SJSA1 (cell line): ENCODE data around the gene ZNF35. TPM values are rescaled to one million over a fixed set of nuclear protein-coding genes. Genes with fewer than 3 reads are reported as not detected.

ENCODE experiments used
- DNase-seq, 2 experiments: peaks; one replicate each; pipeline ENCODE4 v3.0.0-alpha.2; 2015 to 2020; ENCODE audit warnings: low spot score in 2 of 2, low read depth in 1 of 2
- H3K27ac ChIP-seq: fragments of 250-450 bp; sonication (Bioruptor Pico); 2 replicates; pipeline ENCODE4 v1.5.1; 2020; ENCODE audit warnings: mild to moderate bottlenecking, moderate library complexity
- H3K27me3 ChIP-seq: fragments of 250-450 bp; sonication (Bioruptor Pico); replicated peaks from 2 replicates; pipeline ENCODE4 v1.5.1; 2020; ENCODE audit warnings: mild to moderate bottlenecking, moderate library complexity
- H3K36me3 ChIP-seq: fragments of 250-450 bp; sonication (Bioruptor Pico); 2 replicates; pipeline ENCODE4 v1.5.1; 2020; ENCODE audit warnings: mild to moderate bottlenecking
- H3K4me1 ChIP-seq: fragments of 250-450 bp; sonication (Bioruptor Pico); replicated peaks from 2 replicates; pipeline ENCODE4 v1.6.1; 2021; ENCODE audit warnings: mild to moderate bottlenecking
- H3K4me3 ChIP-seq: fragments of 250-450 bp; sonication (Bioruptor Pico); 2 replicates; pipeline ENCODE4 v1.5.1; 2020; ENCODE audit warnings: mild to moderate bottlenecking
- H3K9me3 ChIP-seq: fragments of 250-450 bp; sonication (Bioruptor Pico); replicated peaks from 2 replicates; pipeline ENCODE4 v1.5.1; 2020; ENCODE audit warnings: mild to moderate bottlenecking
- total RNA-seq: library from RNA; depleted of rRNA; stranded (reverse); fragments of >200 nt; shearing (Covaris generic); gene quantifications from 2 replicates; pipeline ENCODE4 v1.2.3, GENCODE V29; 2014; rRNA removed

ZNF35 gene
- 7.7 and 14.7 TPM in 2 replicates for total RNA-seq

DNA sequence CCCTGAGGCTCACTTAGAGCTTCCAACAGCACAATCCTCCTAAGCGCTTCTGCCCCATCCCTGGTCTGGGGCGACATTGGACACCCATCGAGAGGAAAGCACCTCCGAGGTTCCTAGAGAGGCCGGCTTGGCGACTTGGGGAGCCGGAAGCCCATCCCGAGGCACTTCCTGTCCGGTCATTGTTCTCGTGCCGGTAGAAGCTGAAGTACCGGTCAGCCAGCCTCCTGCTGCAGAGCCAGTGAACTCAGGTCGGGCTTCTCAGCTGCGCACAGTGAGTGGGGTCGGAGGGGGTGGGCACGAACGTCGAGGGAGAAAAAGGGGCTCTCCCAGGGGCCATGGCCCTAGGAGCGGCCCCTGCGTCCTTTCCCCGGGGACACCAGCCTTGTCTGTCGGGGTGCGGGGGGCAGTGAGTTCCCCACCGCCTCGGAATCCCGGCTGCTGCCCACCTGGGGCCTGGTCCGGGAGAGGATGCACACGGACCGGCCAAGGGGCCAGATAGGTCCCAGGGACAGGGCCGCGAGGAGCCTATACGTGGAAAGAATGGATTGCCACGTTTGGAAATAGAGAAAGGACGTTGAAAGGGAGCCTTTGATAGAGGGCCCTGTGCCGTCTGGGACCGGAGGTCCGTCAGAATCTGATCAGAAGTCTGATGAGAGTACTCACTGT is at the start of gene ZNF35:
Gene ZNF35, plus strand, starts transcription at position 169 of the 666 bp plus-strand sequence. CDS start 2,336 bp downstream, outside the sequence.
- Histone ChIP-seq H3K27ac (peak within 1 kb of the TSS; percentile 36), H3K36me3 (peaks cover 49% of the 10 kb centered on the region), H3K9me3 (peaks cover under 1% of the 10 kb centered on the region), H3K4me1 (no peaks in the 10 kb centered on the region), H3K4me3 (peak within 1 kb of the TSS; percentile 74), H3K27me3 (no peaks in the 10 kb centered on the region)
- peak; percentile 74 to 82 for DNase-seq

DNA sequence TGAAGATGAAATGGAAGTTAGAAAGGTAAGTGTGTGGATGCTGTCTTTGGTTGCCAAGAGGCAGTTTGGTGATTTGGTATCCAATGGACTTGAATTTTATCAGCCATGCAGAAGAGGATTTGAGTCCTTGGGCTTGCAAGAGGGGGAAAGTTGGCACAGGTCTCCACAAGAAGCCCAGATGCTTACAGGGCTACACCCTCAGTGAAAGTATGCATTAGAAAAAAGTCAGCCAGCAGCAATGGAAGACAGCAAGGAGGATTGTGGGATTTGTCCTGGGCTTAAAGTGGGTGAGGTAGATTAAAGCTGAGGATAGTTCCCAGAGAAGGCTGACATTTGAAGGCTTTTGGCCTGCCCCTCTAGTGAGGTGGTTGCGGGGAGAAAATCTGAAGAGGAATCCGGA is 46.8 kb upstream of the ZNF35 start:
- no peaks in the 10 kb centered on the region for H3K4me1 ChIP-seq
- H3K9me3 ChIP-seq, result no peaks in the 10 kb centered on the region; the same call in 1 of the 2 replicates
- H3K27me3 ChIP-seq, result no peaks in the 10 kb centered on the region
- DNase-seq, result no peak
- H3K4me3 ChIP-seq, result no peak overlapping the region
- H3K36me3 ChIP-seq, result peaks cover 5% of the 10 kb centered on the region; the same call in 1 of the 2 replicates
- H3K27ac ChIP-seq, result no peak overlapping the region

DNA sequence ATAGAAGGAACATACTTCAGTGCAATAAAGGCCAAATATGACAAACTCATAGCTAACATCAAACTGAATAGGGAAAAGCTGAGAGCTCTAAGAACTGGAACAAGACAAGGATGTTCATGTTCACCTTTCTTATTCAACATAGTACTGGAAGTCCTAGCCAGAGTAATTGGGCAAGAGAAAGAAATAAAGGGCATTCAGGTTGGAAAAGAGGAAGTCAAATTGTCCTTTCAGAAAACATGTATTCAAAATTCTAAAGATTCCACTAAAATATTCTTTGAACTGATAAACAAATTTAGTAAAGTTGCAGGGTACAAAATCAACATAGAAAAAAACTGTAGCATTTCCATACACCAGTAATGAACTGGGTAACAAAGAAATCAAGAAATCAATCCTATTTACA is 35.9 kb upstream of the ZNF35 start:
- no peak for DNase-seq
- no peaks in the 10 kb centered on the region for H3K27me3 ChIP-seq
- H3K9me3 ChIP-seq, result no peaks in the 10 kb centered on the region
- no peak overlapping the region for H3K27ac ChIP-seq
- no peaks in the 10 kb centered on the region for H3K4me1 ChIP-seq
- H3K4me3 ChIP-seq, result no peak overlapping the region
- H3K36me3 ChIP-seq, result no peaks in the 10 kb centered on the region

DNA sequence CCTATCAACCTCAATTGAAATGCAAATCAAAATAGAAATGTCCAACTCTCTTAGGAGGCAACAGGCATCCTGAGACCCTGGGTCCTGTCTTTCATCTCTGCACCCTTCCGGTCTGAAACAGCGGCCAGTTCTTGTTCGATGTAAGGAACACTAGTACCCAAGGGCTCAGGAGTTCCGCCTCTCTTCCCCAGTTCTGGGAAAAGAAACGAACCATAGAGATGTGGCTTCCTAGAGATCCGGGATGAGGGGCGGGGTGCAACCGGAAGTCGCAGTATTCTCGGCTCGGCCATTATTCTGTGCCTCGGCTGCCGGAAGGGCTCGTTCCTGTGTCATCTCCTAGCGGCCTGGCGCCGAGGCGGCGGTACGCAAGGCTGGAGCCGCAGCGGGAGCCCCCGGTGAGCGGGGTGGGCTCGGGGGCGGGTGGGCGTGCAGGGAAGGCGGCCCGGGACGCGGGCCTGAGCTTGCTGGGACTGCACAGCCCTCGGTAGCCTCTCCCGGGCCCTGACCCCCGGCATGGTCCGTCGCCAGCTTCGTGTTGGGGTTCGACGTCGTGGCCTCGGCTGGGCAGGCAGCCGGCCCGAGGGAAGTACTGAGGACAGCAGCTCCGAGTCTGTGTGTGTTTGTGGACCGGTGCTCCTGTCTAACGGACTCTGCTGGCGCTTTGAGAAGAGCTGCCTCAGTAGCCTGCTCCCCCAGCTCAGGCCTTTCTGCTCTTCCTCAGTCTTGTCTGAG is 23.6 kb upstream of the ZNF35 start, which contains the start of gene ZNF197:
Gene ZNF197, plus strand, starts transcription at position 288 of the 732 bp plus-strand sequence. CDS start 4,119 bp downstream, outside the sequence.
- Histone ChIP-seq H3K4me1 (peaks cover 9% of the 10 kb centered on the region), H3K4me3 (peak within 1 kb of the TSS; percentile 64), H3K9me3 (no peaks in the 10 kb centered on the region), H3K27ac (peak within 1 kb of the TSS; percentile 69), H3K36me3 (peaks cover 18% of the 10 kb centered on the region), H3K27me3 (no peaks in the 10 kb centered on the region)
- peak; percentile 78 to 87 for DNase-seq

DNA sequence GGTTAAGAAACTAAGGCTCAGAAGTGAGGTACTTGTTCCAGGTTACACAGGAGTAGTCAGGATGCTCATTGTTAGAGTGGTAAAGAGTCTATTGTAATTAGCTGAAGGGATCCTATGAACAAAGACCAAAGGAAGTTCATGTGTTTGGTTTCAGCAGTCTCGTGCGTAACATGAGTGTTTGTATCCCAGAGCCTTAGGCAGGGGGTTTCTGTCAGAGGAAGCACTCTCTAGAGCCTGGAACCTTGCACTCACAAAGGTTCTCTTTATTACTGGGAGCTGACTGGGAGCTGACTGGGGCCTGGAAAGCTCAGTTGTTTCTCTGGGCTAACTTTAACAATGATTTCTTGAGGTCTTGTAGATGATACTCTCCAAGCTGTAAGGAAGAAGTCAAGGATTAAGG is 19.8 kb upstream of the ZNF35 start:
- peaks cover 33% of the 10 kb centered on the region for H3K36me3 ChIP-seq
- no peak overlapping the region for H3K27ac ChIP-seq
- H3K4me3 ChIP-seq, result no peak overlapping the region
- H3K27me3 ChIP-seq, result no peaks in the 10 kb centered on the region
- DNase-seq, result no peak
- no peaks in the 10 kb centered on the region for H3K9me3 ChIP-seq
- peaks cover 9% of the 10 kb centered on the region for H3K4me1 ChIP-seq

DNA sequence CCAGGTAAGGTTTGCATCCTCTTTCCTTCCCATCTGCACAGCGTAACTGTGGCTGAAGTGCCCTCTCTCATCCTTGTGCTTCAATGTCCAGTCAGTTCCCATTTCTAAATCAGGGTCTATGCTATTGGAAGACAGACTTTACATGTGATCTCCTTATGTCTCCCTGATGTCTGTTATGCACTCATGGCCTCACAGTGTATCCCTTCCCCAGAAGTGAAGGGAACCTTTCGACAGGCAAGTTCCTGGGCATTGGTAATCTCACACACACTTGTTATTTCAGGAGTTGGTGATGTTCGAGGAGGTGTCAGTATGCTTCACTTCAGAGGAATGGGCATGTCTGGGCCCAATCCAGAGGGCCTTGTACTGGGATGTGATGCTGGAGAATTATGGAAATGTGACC is 16.3 kb upstream of the ZNF35 start:
- no peak overlapping the region for H3K4me3 ChIP-seq
- no peaks in the 10 kb centered on the region for H3K27me3 ChIP-seq
- no peak overlapping the region for H3K27ac ChIP-seq
- no peaks in the 10 kb centered on the region for H3K4me1 ChIP-seq
- no peak for DNase-seq
- H3K9me3 ChIP-seq, result no peaks in the 10 kb centered on the region
- H3K36me3 ChIP-seq, result peaks cover 52% of the 10 kb centered on the region

DNA sequence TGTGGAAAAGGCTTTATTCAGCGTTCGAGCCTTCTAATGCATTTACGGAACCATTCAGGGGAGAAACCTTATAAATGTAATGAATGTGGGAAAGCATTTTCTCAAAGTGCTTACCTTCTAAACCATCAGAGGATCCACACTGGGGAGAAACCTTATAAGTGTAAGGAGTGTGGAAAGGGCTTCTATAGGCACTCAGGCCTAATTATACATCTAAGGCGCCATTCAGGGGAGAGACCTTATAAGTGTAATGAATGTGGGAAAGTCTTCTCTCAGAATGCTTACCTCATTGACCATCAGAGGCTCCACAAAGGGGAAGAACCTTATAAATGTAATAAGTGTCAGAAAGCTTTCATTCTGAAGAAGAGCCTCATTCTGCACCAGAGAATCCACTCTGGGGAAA is 6.2 kb upstream of the ZNF35 start:
- H3K36me3 ChIP-seq, result peaks cover 72% of the 10 kb centered on the region
- DNase-seq, result no peak

DNA sequence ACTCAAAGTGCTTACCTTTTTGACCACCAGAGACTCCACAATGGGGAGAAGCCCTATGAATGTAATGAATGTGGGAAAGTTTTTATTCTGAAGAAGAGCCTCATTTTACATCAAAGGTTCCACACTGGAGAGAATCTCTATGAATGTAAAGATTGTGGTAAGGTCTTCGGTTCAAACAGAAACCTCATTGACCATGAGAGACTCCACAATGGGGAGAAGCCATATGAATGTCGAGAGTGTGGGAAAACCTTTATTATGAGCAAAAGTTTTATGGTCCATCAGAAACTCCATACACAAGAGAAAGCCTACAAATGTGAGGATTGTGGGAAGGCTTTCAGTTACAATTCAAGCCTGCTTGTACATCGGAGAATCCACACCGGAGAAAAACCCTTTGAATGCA is 5.5 kb upstream of the ZNF35 start:
- no peaks in the 10 kb centered on the region for H3K27me3 ChIP-seq

More for the DNA sequence above, 6.2 kb upstream of the ZNF35 start:
- H3K9me3 ChIP-seq, result peaks cover 21% of the 10 kb centered on the region
- H3K4me3 ChIP-seq, result no peak overlapping the region
- no peak overlapping the region for H3K27ac ChIP-seq
- H3K4me1 ChIP-seq, result no peaks in the 10 kb centered on the region
- no peaks in the 10 kb centered on the region for H3K27me3 ChIP-seq

DNA sequence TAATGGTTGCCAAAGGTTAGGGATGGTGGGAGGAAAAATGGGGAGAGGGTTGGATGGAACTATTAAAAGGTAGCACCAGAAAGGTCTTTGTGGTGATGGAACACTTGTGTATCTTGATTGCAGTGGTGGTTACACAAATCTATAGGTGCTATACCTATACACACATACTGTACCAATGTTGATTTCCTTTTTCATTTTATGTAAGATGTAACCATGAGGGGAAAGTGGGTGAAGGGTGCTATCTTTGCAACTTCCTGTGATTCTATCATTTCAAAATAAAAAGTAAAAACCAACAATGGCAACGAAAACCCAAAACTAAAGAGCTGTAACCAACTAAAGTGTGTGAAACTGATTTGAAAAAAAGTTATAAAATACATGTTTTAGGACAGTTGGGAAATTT is 761 bp upstream of the ZNF35 start:
- no peak for DNase-seq
- no peaks in the 10 kb centered on the region for H3K4me1 ChIP-seq
- H3K36me3 ChIP-seq, result peaks cover 49% of the 10 kb centered on the region
- H3K9me3 ChIP-seq, result peaks cover 10% of the 10 kb centered on the region
- no peak overlapping the region for H3K27ac ChIP-seq
- H3K4me3 ChIP-seq, result no peak overlapping the region
- no peaks in the 10 kb centered on the region for H3K27me3 ChIP-seq

More for the DNA sequence above, 5.5 kb upstream of the ZNF35 start:
- H3K27ac ChIP-seq, result no peak overlapping the region
- H3K4me1 ChIP-seq, result no peaks in the 10 kb centered on the region
- peaks cover 21% of the 10 kb centered on the region for H3K9me3 ChIP-seq
- H3K4me3 ChIP-seq, result no peak overlapping the region
- peaks cover 66% of the 10 kb centered on the region for H3K36me3 ChIP-seq
- no peak for DNase-seq

DNA sequence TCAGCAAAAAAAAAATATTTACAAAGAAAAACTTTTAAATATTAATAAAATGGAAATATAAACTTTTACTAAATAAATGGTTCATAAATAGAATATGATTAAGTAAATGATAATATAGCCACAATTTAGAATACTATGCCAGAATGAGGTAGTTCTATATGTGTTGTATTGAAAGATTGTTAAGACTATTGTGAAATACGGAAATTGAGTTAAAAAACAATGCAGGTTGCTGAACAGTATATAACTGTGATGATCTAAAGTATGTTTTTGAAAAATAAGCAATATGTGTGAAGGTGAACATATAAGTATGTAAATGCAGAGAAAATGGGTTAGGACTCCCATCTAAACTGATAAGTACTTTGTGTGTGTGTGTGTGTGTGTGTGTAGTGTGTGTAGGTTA is 1.2 kb downstream of the ZNF35 start:
- Histone ChIP-seq H3K4me1 (no peaks in the 10 kb centered on the region), H3K27ac (no peak overlapping the region), H3K36me3 (peaks cover 50% of the 10 kb centered on the region), H3K4me3 (no peak overlapping the region; the same call in 1 of the 2 replicates), H3K9me3 (no peaks in the 10 kb centered on the region), H3K27me3 (no peaks in the 10 kb centered on the region)
- no peak for DNase-seq

DNA sequence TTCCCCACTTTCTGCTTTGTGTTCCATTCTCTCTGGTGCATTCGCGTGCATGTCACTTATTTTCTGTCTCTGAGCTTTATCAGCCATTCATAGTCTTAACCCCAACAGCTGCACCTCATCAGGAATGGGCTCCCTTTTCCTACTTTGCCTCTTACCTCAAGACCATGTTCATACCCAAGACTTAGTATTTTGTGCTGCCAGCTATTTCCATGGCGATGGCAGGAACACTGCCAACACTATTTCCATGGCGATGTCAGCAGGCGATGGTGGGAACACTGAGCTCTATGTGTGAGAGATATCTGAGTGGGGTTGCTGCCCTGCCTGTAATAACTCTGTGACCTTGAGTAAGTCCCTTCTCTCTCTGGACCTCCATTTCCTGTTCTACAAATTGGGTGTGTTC is 5.5 kb downstream of the ZNF35 start:
- no peaks in the 10 kb centered on the region for H3K4me1 ChIP-seq
- H3K27me3 ChIP-seq, result no peaks in the 10 kb centered on the region
- peaks cover 82% of the 10 kb centered on the region for H3K36me3 ChIP-seq
- 0 out of 2 replicates have a peak, but pooled peaks cover 7% of the 10 kb centered on the region for H3K9me3 ChIP-seq
- no peak overlapping the region for H3K4me3 ChIP-seq
- DNase-seq, result no peak
- H3K27ac ChIP-seq, result no peak overlapping the region

DNA sequence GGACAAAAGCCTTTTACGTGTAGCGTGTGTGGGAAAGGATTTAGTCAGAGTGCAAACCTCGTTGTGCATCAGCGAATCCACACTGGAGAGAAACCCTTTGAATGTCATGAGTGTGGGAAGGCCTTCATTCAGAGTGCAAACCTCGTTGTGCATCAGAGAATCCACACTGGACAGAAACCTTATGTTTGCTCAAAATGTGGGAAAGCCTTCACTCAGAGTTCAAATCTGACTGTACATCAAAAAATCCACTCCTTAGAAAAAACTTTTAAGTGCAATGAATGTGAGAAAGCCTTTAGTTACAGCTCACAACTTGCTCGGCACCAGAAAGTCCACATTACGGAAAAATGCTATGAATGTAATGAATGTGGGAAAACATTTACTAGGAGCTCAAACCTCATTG is 10.5 kb downstream of the ZNF35 start:
- no peaks in the 10 kb centered on the region for H3K4me1 ChIP-seq
- peaks cover 7% of the 10 kb centered on the region; the same call in 1 of the 2 replicates for H3K9me3 ChIP-seq
- no peak overlapping the region for H3K27ac ChIP-seq
- no peak for DNase-seq
- peaks cover 77% of the 10 kb centered on the region for H3K36me3 ChIP-seq
- no peak overlapping the region for H3K4me3 ChIP-seq
- no peaks in the 10 kb centered on the region for H3K27me3 ChIP-seq

DNA sequence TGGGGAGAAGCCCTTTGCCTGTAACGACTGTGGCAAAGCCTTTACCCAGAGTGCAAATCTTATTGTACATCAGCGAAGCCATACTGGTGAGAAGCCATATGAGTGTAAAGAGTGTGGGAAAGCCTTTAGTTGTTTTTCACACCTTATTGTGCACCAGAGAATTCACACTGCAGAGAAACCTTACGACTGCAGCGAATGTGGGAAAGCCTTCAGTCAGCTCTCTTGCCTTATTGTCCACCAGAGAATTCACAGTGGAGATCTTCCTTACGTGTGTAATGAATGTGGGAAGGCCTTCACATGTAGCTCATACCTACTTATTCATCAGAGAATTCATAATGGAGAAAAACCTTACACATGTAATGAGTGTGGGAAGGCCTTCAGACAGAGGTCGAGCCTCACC is 10.9 kb downstream of the ZNF35 start:
- no peak for DNase-seq
- no peaks in the 10 kb centered on the region for H3K27me3 ChIP-seq
- no peak overlapping the region for H3K4me3 ChIP-seq
- H3K9me3 ChIP-seq, result peaks cover 7% of the 10 kb centered on the region; the same call in 1 of the 2 replicates
- peaks cover 73% of the 10 kb centered on the region for H3K36me3 ChIP-seq
- H3K27ac ChIP-seq, result no peak overlapping the region
- no peaks in the 10 kb centered on the region for H3K4me1 ChIP-seq

DNA sequence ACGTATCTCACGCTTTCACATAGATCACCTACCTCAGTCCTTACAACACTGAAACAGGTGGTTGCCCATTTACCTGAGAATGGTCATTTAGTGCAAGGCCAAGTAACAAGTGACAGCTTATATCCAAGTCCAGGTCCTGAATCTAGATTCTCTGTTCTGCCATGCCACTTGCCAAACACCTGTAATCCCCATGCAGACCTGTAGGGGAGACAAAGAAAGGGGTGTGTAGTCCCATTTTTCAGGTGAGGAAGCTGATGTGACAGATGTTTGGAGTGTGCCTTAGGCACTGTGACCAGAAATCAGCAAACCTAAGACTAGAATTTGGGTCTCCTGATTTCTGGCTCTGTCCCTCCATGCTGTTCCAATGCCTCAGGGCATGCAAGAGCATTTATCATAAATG is 12.7 kb downstream of the ZNF35 start:
- Histone ChIP-seq H3K9me3 (peaks cover 7% of the 10 kb centered on the region; the same call in 1 of the 2 replicates), H3K36me3 (peaks cover 56% of the 10 kb centered on the region), H3K4me1 (no peaks in the 10 kb centered on the region), H3K27me3 (no peaks in the 10 kb centered on the region), H3K27ac (no peak overlapping the region), H3K4me3 (no peak overlapping the region)
- no peak for DNase-seq
